Stimulated activated CD8-positive, alpha-beta memory T cell treated with anti-CD3 and anti-CD28 coated beads, Interleukin-4, amount 100 ng/mL, for 48 hours (primary cell): Measurements from ENCODE around the gene GNL2.
"Not testable (repeated sequence)": the region's sequence is repeated elsewhere in the genome, so short reads cannot be mapped to it uniquely, and the experiment has no call there.

Source experiments
- DNase-seq: peaks from one replicate; pipeline ENCODE4 v3.0.0-alpha.2; 2020

The GNL2 gene

GRCh38 chr1:37558411-37558810, 37.3 kb downstream of the GNL2 start:
- no peak for DNase-seq

GRCh38 chr1:37557402-37557801, 38.3 kb downstream of the GNL2 start:
- DNase-seq, result no peak

GRCh38 chr1:37556712-37557196, 39.0 kb downstream of the GNL2 start, which contains the start of gene DNALI1:
Gene DNALI1, plus strand, starts transcription at chr1:37556940. Its CDS starts 55 bp downstream, at chr1:37556995.
- DNase-seq, result peak; percentile 55

- peak; percentile 91 for DNase-seq
Measured at GRCh38 chr1:37553927-37554808, 41.6 kb downstream of the GNL2 start, which contains the start of gene SNIP1. Gene SNIP1, minus strand, starts transcription at chr1:37554293. Its CDS starts 64 bp downstream, at chr1:37554229.

- no peak for DNase-seq
Measured at GRCh38 chr1:37553598-37553926, 42.2 kb downstream of the GNL2 start.

DNA sequence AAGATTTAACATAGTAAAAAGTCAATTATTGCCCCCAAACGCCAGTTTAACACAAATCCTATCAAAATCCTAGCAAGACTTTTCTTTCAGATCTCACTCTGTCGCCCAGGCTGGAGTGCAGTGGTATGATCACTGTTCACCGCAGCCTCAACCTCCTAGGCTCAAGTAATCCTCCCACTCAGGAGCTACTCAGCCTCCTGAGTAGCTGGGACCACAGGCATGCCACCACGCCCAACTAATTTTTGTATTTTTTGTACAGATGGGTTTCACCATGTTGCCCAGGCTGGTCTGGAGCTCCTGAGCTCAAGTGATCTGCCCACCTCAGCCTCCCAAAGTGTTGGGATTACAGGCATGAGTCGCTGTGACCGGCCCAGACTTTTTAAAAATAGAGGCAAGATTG, 46.4 kb downstream of the GNL2 start:
- DNase-seq, result no peak

DNA sequence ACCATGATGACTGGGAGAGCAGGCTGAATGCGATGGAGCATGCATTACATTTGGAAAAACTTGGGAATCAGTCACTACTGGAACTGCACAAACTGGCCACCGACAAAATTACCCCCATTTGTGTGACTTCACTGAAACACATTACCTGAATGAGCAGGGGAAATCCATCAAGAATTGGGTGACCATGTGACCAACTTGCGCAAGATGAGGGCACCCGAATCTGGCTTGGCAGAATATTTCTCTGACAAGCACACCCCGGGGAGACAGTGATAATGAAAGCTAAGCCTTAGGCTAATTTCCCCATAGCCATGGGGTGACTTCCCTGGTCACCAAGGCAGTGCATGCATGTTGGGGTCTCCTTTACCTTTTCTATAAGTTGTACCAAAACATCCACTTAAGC, 50.7 kb downstream of the GNL2 start:
- DNase-seq, result peak; percentile 12

DNA sequence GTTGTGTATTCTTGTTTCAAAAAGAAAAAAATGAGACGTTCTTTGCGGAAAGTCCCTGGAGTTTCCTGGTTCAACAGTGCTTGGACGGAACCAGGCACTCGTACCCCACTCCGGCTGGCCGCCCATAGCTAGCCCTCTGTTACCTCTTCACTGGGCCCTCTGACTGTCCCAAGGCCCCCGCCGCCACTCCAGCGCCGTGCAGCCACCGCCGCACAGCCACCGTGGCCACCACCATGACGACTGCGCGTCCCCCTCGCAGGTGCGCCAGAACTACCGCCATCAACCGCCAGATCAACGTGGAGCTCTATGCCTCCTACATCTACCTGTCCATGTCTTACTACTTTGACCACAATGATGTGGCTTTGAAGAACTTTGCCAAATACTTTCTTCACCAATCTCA, 51.2 kb downstream of the GNL2 start:
- peak; percentile 21 for DNase-seq

GRCh38 chr1:37540036-37540785, 55.5 kb downstream of the GNL2 start:
- DNase-seq, result no peak

DNA sequence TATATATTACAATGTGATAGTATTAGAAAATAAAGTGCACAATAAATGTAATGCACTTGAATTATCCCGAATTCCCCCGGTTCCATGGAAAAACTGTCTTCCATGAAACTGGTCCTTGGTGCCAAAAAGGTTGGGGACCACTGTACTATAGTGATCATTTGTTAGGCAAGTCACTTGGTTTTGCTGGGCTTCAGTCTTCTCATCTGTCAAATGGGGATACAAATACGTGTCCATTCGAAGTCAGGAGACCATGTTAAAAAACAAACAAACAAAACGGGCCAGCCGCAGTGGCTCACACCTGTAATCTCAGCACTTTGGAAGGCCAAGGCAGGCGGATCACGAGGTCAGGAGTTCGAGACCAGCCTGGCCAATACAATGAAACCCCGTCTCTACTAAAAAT, 56.6 kb downstream of the GNL2 start:
- DNase-seq, result not testable (repeated sequence)

- DNase-seq, result no peak
Measured at GRCh38 chr1:37537378-37537777, 58.4 kb downstream of the GNL2 start.

- DNase-seq, result no peak
Measured at GRCh38 chr1:37533317-37534093, 62.2 kb downstream of the GNL2 start.

DNA sequence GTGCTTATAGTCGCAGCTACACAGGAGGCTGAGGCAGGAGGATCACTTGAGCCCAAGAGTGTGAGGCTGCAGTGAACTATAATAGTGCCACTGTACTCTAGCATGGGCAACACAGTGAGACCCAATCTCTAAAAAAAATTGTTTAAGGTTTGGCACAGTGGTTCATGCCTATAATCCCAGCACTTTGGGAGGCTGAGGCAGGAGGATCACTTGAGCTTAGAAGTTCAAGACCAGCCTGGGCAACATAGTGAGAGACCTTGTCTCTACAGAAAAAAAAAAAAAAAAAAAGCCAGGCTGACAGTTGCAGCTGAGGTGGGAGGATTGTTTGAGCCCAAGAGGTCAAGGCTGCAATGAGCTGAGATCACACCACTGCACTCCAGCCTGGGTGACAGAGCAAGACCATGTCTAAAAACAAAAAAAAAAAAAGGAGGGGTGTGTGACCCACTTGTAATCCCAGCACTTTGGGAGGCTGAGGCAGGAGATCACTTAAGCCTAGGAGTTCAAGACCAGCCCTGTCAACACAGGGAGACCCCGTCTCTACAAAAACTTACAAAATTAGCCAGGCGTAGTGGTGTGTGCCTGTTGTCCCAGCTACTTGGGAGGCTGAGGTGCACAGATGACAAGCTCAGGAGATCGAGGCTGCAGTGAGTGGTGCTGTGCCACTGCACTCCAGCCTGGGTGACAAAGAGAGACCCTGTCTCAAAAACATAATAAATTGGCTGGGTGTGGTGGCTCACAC, 63.1 kb downstream of the GNL2 start:
- not testable (repeated sequence) for DNase-seq

DNA sequence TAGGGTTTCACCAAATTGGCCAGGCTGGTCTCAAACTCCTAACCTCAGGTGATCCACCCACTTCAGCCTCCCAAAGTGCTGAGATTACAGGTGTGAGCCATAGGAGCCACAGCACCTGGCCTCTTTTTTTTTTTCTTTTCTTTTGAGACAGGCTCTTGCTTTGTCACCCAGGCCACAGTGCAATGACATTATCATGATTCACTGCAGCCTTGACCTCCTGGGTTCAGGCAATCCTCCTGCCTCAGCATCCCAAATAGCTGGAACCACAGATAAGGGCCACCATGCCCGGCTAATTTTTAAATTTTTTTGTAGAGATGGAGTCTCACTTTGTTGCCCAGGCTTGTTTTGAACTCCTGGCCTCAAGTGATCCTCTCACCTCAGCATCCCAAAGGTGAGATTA, 65.8 kb downstream of the GNL2 start:
- DNase-seq, result not testable (repeated sequence)

- DNase-seq, result peak; percentile 43
Measured at GRCh38 chr1:37519613-37520012, 76.1 kb downstream of the GNL2 start.

DNA sequence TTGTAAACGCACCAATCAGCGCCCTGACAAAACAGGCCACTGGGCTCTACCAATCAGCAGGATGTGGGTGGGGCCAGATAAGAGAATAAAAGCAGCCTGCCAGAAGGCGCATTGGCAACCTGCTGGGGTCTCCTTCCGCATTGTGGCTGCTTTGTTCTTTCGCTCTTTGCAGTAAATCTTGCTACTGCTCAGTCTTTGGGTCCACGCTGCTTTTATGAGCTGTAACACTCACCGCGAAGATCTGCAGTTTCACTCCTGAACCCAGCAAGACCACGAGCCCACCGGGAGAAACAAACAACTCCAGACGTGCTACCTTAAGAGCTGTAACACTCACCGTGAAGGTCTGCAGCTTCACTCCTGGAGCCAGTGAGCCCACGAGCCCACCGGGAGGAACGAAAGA, 76.8 kb downstream of the GNL2 start:
- peak; percentile 79 for DNase-seq

- DNase-seq, result not testable (repeated sequence)
Measured at GRCh38 chr1:37518241-37518640, 77.5 kb downstream of the GNL2 start.

DNA sequence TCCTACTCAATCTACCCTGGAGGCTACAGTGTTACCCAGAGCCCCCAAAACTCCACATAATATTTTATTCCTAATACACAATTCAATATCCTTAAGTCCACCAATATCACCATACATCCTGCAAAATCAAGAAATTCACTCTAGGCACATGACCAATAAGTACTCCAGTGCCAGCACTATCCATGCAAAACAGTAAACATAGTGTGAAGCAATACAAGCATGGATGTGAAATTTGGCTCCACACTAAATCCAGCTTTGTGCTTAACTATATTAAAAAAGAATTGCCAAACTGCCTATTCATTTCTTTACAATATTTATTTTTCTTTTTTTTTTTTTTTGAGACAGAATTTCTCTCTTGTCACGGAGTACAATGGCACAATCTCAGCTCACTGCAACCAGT, 78.2 kb downstream of the GNL2 start:
- no peak for DNase-seq
